Activated CD4-positive, alpha-beta T cell treated with anti-CD3 and anti-CD28 coated beads for 36 hours (primary cell): ENCODE results near the gene TTC23. TPM values are rescaled to one million over a fixed set of nuclear protein-coding genes. Genes with fewer than 3 reads are reported as not detected.
"Not testable (repeated sequence)": the region's sequence is repeated elsewhere in the genome, so short reads cannot be mapped to it uniquely, and the experiment has no call there.

Source experiments
- ATAC-seq: fragments of 200-7000 bp; cut with Tn5 transposase; one replicate; pipeline ENCODE4 v1.10.0; 2021; ENCODE audit warnings: mild to moderate bottlenecking, moderate library complexity
- CTCF ChIA-PET: fragments of 350-600 bp; sonication (Branson Sonifier 250); formaldehyde crosslinking; loops from one replicate; lab custom pipeline; 2021; ENCODE audit warnings: antibody characterized with exemption; lab: Charles Lee
- POLR2A ChIA-PET: fragments of 350-600 bp; sonication (Branson Sonifier 250); formaldehyde crosslinking; loops from one replicate; lab custom pipeline; 2021; ENCODE audit warnings: antibody characterized with exemption, inconsistent platforms; lab: Charles Lee
- DNase-seq: peaks from one replicate; pipeline ENCODE4 v3.0.0-alpha.2; 2020
- H3K27ac Mint-ChIP-seq: one replicate; pipeline ENCODE4 v1.8.0; 2021; ENCODE audit warnings: mixed read lengths
- H3K27me3 Mint-ChIP-seq: one replicate; pipeline ENCODE4 v1.8.0; 2021; ENCODE audit warnings: mixed read lengths
- H3K36me3 Mint-ChIP-seq: one replicate; pipeline ENCODE4 v1.8.0; 2021; ENCODE audit warnings: low read depth, mixed read lengths
- H3K4me1 Mint-ChIP-seq: one replicate; pipeline ENCODE4 v1.8.0; 2021; ENCODE audit warnings: mixed read lengths
- H3K4me3 Mint-ChIP-seq: one replicate; pipeline ENCODE4 v1.8.0; 2021; ENCODE audit warnings: mild to moderate bottlenecking, moderate library complexity, mixed read lengths
- H3K9me3 Mint-ChIP-seq: one replicate; pipeline ENCODE4 v1.8.0; 2021; ENCODE audit warnings: low read depth, mixed read lengths
- intact Hi-C, 2 experiments: fragments of 100-400 bp; cut with DNase I in 1 of 2; cut with micrococcal nuclease in 1 of 2; formaldehyde crosslinking; loops; one replicate each; pipeline versions ENCODE4 v1.14.2 to v1.15.1; 2022 to 2024; cut with DNase I, micrococcal nuclease
- total RNA-seq, 2 experiments: library from RNA; stranded (reverse); gene quantifications; one replicate each; pipeline ENCODE4 v1.2.3, GENCODE V29; 2021

The TTC23 gene
- total RNA-seq, 2 experiments from 2014 or later = 5.5 to 9.0 TPM

DNA sequence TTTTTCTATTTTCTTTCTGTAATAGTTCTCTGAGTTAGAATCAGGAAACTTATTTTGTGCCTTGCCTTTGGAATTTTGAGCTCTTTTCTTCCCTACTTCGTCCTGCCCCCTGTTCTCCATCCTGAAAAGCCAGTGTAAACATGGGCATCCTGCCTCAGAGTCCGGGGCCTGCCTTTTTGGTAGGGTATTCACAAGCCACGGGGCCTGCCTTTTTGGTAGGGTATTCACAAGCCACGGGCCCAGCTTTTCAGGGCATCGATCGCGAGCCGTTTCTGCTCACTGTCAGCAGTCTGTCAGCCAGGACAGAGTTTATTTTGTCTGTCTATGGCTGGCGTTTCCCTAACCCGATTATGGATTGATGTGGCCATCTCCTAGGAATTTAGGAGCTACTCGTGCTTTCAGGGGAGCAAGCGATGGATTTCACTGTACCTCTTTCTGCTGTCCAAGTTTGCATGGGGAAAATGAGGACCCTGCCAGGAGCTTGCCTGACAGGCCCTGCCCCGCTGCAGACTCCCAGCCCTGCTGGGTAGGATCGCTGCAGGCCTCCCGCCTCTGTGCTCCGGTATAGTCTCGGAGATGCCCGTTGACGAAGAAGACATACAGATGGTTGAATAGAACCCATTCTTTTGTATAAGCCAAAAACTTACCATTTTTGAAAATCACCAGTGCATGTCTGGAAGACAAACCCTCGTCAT, 131.7 kb downstream of the TTC23 start:
- no peak for DNase-seq
- Mint-ChIP-seq H3K36me3 (no peaks in the 10 kb centered on the region), H3K27ac (no peak overlapping the region), H3K4me1 (no peaks in the 10 kb centered on the region), H3K27me3 (no peaks in the 10 kb centered on the region), H3K9me3 (no peaks in the 10 kb centered on the region), H3K4me3 (no peak overlapping the region)
- no peak for ATAC-seq
- CTCF ChIA-PET = interaction anchor here (0.8 to 2.2 kb wide), 3 partner anchors 10 to 163 kb away, joined by 3 to 6 read pairs (median 3); no protein-coding TSS in a partner anchor
- intact Hi-C loops = no loop called here
- POLR2A ChIA-PET = no interaction called here

DNA sequence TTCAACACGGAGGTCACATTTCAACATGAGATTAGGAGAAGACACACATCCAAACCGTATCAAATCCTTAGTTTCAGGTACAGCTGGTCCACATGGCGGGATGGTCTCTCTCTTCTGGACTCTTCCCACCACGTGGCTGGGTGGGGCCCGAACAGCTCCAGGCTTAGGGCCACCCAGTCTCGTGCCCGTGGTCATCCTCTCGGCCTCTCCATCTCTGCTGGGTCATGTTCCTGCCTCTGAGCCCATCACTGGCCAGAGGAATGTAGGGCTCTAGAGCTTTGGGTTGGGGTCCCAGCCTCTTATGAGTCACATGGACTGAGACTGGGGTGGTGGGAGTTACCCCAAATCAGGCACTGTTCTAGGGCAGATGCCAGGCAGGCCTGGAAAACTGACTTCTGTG, 132.3 kb downstream of the TTC23 start:
- CTCF ChIA-PET = interaction anchor here (0.8 to 2.2 kb wide), 3 partner anchors 11 to 162 kb away, joined by 3 to 6 read pairs (median 3); no protein-coding TSS in a partner anchor
- no peaks in the 10 kb centered on the region for H3K4me1 Mint-ChIP-seq

DNA sequence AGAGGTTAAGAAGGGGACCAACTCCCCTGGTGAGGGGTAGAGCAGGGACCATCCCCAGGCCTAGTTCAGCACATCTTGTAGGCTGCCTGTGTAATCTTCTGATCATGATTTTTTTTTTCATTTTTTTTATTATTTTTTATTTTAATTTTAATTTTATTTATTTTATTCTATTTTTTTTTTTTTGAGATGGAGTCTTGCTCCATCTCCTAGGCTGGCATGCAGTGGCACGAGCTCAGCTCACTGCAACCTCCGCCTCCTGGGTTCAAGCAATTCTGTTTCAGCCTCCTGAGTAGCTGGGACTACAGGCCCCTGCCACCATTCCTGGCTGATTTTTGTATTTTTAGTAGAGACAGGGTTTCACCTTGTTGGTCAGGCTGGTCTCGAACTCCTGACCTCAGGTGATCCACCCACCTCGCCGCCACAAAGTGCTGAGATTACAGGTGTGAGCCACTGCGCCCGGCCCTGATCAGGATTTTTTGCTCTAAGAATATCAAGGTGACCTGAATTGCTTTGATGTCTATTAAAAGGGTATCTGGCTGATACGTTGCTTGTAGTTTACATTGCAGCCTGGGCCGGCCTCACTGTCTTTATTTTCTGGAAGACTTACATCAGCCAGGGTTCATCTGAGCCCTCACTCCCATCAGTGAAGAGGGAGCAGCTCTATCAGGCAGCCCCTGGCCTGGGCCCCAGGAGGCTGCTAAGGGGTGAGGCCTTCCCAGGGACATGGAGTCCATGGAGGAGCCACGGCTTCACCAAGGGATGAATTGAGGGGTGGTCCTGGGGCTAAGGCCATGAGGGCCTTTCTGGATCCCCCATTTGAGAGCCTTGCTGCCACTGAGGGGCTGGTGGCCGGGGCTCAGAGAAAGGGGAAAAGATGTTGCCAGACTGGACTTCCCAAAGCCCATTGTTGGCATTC, 133.8 kb downstream of the TTC23 start:
- Mint-ChIP-seq H3K27ac (no peak overlapping the region), H3K4me3 (no peak overlapping the region), H3K27me3 (no peaks in the 10 kb centered on the region), H3K9me3 (no peaks in the 10 kb centered on the region), H3K4me1 (no peaks in the 10 kb centered on the region), H3K36me3 (no peaks in the 10 kb centered on the region)
- intact Hi-C loops = no loop called here
- ChIA-PET POLR2A (no interaction called here), CTCF (interaction anchor here (0.5 to 0.6 kb wide), 2 partner anchors 321 to 592 kb away, joined by 3 to 4 read pairs; no protein-coding TSS in a partner anchor)
- ATAC-seq (no peak), DNase-seq (no peak)

More for the DNA sequence above, 132.3 kb downstream of the TTC23 start:
- no peak for ATAC-seq
- Mint-ChIP-seq H3K27me3 (no peaks in the 10 kb centered on the region), H3K9me3 (no peaks in the 10 kb centered on the region), H3K4me3 (no peak overlapping the region), H3K36me3 (no peaks in the 10 kb centered on the region), H3K27ac (no peak overlapping the region)
- POLR2A ChIA-PET = no interaction called here
- intact Hi-C loops = no loop called here
- DNase-seq = no peak

DNA sequence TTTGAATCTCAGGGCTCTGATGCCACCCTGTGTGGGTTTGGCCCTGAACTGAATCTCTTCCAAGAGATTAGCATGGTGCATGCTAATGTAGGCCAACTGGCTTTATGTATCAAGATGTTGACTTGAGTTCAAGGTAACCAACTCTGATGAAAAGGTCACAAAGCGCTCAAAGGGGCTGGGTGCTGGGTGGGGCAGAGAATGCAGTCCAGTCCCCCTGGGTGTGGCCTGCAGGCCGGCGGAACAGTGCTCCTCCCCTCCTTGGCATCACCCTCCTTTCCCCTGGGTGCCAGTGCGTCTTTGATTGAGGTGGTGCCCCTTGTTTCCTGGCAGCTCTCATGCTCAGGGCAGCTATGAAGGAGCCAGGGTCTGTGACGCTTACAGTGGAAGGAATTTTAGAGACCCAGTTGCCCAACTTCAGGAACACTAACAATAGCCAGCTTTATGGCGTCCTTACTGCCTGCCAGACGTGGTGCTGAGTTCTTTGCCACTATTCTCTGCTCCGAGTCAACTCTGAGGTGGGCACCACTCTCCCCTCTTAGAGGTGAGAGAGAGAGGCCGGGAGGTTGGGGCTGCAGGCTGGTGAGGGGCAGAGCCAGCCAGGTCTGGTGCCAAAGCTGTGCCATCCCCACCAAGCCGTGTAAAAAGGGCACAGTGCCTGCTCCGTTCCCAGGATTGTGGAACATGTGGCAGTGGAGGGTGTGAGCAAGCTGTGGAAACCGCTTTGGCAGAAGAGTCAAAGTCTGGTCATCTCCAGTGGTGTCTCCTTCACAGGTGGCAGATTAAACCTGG, 134.7 kb downstream of the TTC23 start:
- no peak for DNase-seq
- no peaks in the 10 kb centered on the region for H3K4me1 Mint-ChIP-seq

DNA sequence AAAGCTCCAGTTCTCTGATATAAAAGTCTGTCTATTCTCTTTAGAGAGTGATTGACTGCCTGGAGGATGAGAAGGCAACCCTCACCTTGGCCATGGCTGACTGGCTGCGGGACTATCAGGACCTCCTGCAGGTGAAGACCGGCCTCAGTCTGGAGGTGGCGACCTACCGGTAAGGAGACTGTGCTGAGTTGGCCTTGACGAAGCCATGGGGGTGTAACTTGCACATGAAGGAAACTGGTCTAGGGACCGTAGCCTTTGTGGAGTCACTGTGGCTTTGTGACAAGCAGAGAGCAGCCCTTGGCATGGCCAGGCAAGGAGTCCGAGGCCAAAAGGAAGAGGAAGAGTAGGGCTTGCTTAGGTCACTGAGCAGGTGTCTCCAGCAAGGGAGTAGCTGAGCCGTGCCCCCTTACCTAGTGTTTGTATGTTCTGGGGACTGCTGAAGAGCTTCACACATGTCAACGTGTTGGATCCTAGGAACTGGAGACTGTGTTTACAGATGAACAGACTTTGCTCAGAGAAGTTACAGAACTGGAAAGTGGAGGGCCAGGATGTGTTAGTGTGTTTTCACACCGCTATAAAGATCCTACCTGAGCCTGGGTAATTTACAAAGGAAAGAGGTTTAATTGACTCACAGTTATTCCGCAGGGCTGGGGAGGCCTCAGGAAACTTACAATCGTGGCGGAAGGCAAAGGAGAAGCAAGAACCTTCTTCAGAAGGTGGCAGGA, 135.7 kb downstream of the TTC23 start:
- Mint-ChIP-seq H3K27me3 (peaks cover 4% of the 10 kb centered on the region), H3K9me3 (no peaks in the 10 kb centered on the region), H3K4me3 (no peak overlapping the region), H3K36me3 (no peaks in the 10 kb centered on the region), H3K4me1 (no peaks in the 10 kb centered on the region), H3K27ac (no peak overlapping the region)
- ChIA-PET CTCF (no interaction called here), POLR2A (no interaction called here)
- ATAC-seq = no peak
- intact Hi-C loops = no loop called here
- no peak for DNase-seq

More for the DNA sequence above, 134.7 kb downstream of the TTC23 start:
- POLR2A ChIA-PET = no interaction called here
- H3K9me3 Mint-ChIP-seq = no peaks in the 10 kb centered on the region
- H3K27me3 Mint-ChIP-seq = no peaks in the 10 kb centered on the region
- H3K27ac Mint-ChIP-seq = no peak overlapping the region
- intact Hi-C loops = no loop called here
- CTCF ChIA-PET = no interaction called here
- H3K36me3 Mint-ChIP-seq = no peaks in the 10 kb centered on the region
- H3K4me3 Mint-ChIP-seq = no peak overlapping the region
- ATAC-seq = no peak

DNA sequence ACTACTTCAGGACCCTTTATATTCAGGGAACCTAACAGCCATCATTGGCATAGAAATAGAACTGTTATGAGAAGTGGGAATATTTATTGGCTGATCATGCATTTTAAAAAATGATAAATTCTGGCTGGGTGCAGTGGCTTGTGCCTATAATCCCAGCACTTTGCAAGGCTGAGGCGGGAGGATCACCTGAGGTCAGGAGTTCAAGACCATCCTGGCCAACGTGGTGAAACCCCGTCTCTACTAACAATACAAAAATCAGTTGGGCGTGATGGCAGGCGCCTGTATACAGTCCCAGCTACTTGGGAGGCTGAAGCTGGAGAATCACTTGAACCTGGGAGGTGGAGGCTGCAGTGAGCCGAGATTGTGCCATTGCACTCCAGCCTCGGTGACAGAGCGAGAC, 137.7 kb downstream of the TTC23 start:
- CTCF ChIA-PET = interaction anchor here (2.0 kb wide), 1 partner anchor 102 kb away, joined by 4 read pairs; no protein-coding TSS in a partner anchor
- DNase-seq, intact Hi-C loops, ATAC-seq, H3K4me1 Mint-ChIP-seq, H3K36me3 Mint-ChIP-seq, POLR2A ChIA-PET, H3K4me3 Mint-ChIP-seq, H3K27ac Mint-ChIP-seq, H3K9me3 Mint-ChIP-seq: not testable (repeated sequence)
- peaks cover 12% of the 10 kb centered on the region for H3K27me3 Mint-ChIP-seq

DNA sequence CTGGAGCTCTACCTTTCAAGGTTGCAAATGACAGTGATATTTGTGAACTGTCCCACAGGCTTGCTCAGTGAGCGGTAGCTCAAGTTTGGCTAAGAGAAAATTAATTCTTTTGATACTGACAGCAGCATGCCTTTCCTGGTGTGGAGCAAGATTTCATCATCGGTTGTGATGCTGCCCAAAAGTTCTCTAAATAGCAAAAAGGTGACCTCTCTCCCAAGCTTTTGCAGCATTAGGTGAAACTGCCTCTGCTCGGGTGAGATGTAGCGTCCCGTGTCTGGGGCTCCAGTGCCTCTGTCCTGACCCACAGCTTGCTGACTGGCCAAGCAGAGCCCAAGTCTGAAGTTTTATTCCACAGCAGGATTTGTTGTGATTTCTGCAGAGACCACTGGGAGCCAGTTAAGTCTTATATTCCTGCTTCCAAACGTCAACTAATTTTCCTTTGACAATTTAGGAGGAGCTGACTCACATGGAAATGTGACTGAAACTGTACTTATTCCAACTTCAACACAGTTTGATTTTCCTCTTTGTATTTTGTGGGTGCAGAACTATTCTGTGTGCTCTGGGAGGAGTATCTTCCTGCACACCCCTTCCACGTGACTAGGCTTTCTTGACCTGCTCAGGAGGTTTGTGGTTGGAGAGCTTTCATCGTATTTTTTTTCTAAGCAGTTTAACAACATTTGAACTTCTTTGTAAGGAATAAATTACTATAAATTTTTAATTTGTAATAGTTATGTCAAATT, 138.6 kb downstream of the TTC23 start:
- Mint-ChIP-seq H3K4me3 (no peak overlapping the region), H3K4me1 (no peaks in the 10 kb centered on the region), H3K36me3 (no peaks in the 10 kb centered on the region), H3K27ac (no peak overlapping the region), H3K27me3 (peaks cover 18% of the 10 kb centered on the region), H3K9me3 (no peaks in the 10 kb centered on the region)
- CTCF ChIA-PET = interaction anchor here (2.0 kb wide), 1 partner anchor 103 kb away, joined by 4 read pairs; no protein-coding TSS in a partner anchor
- POLR2A ChIA-PET = no interaction called here
- intact Hi-C loops = no loop called here
- ATAC-seq = no peak
- no peak for DNase-seq

DNA sequence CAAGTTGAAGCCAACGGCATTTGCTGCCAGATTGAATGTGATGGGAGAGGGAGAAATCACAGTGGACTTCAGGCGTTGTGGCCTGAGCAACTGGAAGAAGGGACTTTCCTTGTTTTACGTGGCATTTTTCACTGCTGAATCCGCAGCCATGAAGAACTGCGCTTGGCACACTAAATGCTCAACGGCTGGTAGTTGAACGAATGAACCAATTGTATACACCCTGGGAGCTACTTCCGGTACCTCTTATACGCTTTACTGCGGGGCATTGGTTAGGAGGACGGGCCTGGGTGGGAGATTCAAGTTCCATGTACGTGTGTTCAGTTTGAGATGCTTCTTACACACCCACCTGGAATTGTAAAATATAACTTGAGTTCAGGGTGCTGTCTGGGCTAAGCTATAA, 139.3 kb downstream of the TTC23 start:
- no peak overlapping the region for H3K27ac Mint-ChIP-seq
- no peaks in the 10 kb centered on the region for H3K36me3 Mint-ChIP-seq
- H3K4me3 Mint-ChIP-seq = no peak overlapping the region
- CTCF ChIA-PET = interaction anchor here (0.6 to 1.0 kb wide), 3 partner anchors 35 to 104 kb away, joined by 3 to 4 read pairs (median 3); no protein-coding TSS in a partner anchor
- ATAC-seq (no peak), DNase-seq (no peak)
- intact Hi-C loops = no loop called here
- no peaks in the 10 kb centered on the region for H3K4me1 Mint-ChIP-seq
- POLR2A ChIA-PET = no interaction called here
- H3K9me3 Mint-ChIP-seq = no peaks in the 10 kb centered on the region
- H3K27me3 Mint-ChIP-seq = peaks cover 20% of the 10 kb centered on the region

DNA sequence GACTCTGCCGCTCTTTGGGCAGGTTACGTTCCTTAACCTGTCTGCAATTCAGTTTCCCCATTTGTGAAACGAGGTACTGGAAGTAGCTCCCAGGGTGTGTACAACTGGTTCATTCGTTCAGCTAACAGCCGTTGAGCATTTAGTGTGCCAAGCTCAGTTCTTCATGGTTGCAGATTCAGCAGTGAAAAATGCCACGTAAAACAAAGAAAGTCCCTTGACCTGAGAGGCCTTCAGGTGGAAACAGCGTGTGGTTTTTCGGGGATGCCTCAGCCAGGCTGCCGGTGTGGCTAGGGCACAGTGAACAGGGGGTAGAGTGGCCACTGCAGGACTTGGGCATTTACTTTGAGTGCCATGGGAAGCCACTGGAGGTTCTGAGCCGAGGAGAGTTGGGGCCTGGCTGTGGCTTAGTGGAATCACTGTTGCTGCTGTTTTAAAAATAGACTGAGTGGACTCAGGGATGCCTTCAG, 139.8 kb downstream of the TTC23 start:
- no peaks in the 10 kb centered on the region for H3K36me3 Mint-ChIP-seq

DNA sequence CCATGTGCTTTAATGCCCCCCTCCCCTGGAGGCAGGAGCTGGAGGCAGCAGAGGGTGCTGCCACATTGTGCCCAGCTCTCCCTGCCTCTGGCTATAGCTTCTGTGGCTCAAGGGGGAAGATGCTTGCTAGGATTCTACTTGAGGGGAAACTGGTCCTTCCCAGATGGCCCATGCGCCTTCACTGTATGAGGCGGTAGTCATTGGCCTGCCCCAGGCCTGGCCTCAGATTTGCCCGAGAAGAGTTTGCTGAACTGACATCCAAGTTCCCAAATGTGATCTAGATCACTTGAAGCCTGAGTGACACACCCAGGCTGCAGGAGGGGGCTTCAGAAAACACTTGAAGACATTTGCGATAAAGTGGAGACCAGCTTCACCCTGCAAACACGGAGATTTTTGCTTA, 140.4 kb downstream of the TTC23 start:
- CTCF ChIA-PET = interaction anchor here (0.6 to 1.0 kb wide), 5 partner anchors 26 to 611 kb away, joined by 3 to 5 read pairs (median 3); no protein-coding TSS in a partner anchor
- no peak overlapping the region for H3K4me3 Mint-ChIP-seq
- intact Hi-C loops = no loop called here
- DNase-seq (no peak), ATAC-seq (no peak)
- no peaks in the 10 kb centered on the region for H3K4me1 Mint-ChIP-seq
- H3K27ac Mint-ChIP-seq = no peak overlapping the region
- no peaks in the 10 kb centered on the region for H3K9me3 Mint-ChIP-seq
- POLR2A ChIA-PET = no interaction called here
- no peaks in the 10 kb centered on the region for H3K36me3 Mint-ChIP-seq
- peaks cover 20% of the 10 kb centered on the region for H3K27me3 Mint-ChIP-seq

More for the DNA sequence above, 139.8 kb downstream of the TTC23 start:
- H3K9me3 Mint-ChIP-seq = no peaks in the 10 kb centered on the region
- ATAC-seq = no peak
- ChIA-PET POLR2A (no interaction called here), CTCF (interaction anchor here (0.6 to 1.0 kb wide), 4 partner anchors 25 to 104 kb away, joined by 3 to 5 read pairs (median 4); no protein-coding TSS in a partner anchor)
- no peaks in the 10 kb centered on the region for H3K4me1 Mint-ChIP-seq
- H3K27me3 Mint-ChIP-seq = peaks cover 20% of the 10 kb centered on the region
- no peak overlapping the region for H3K27ac Mint-ChIP-seq
- intact Hi-C loops = no loop called here
- no peak for DNase-seq
- no peak overlapping the region for H3K4me3 Mint-ChIP-seq
